ENCODE data around the gene TMEM231.

TMEM231 gene

GRCh38 chr16:75584108-75584507 lies 28.1 kb upstream of the TMEM231 start:
- Histone ChIP-seq H3K9me3 (replicated peaks; ENCODE audit: insufficient read depth, low read length) (no peaks in the 10 kb centered on the region), H3K9me2 (replicated peaks; ENCODE audit: insufficient read depth, low read length) (no peaks in the 10 kb centered on the region), H3K27ac (ENCODE audit: low read length) (no peak overlapping the region), H3K27me3 (replicated peaks; ENCODE audit: insufficient read depth, low read length) (no peaks in the 10 kb centered on the region), H3K9ac (ENCODE audit: low read length) (no peak overlapping the region), H4K20me1 (ENCODE audit: insufficient read depth, low read length) (no peaks in the 10 kb centered on the region), H3K4me3 (ENCODE audit: low read length) (no peak overlapping the region), H3K4me1 (ENCODE audit: low read length) (no peaks in the 10 kb centered on the region), H2AFZ (ENCODE audit: low read length) (no peak overlapping the region), H3K79me2 (ENCODE audit: low read length) (no peaks in the 10 kb centered on the region), H3K4me2 (ENCODE audit: low read depth, low read length) (no peak overlapping the region), H3K36me3 (replicated peaks; ENCODE audit: insufficient read depth, low read length) (no peaks in the 10 kb centered on the region), H3F3A (ENCODE audit: insufficient read depth, low read length) (no peaks in the 10 kb centered on the region)
- TF ChIP-seq EZH2phosphoT487 (IDR thresholded peaks at IDR 0.05; ENCODE audit: low read length) (no peak), CTCF (IDR thresholded peaks at IDR 0.05; ENCODE audit: low read length) (no peak), EZH2 (optimal IDR thresholded peaks at IDR 0.05; ENCODE audit: low read depth, low read length) (no peak)
- no peak for DNase-seq

- H3K9me3 ChIP-seq (replicated peaks; ENCODE audit: insufficient read depth, low read length), result no peaks in the 10 kb centered on the region
- no peak for TF ChIP-seq EZH2phosphoT487 (IDR thresholded peaks at IDR 0.05; ENCODE audit: low read length)
- TF ChIP-seq CTCF (IDR thresholded peaks at IDR 0.05; ENCODE audit: low read length), result no peak
- no peak for TF ChIP-seq EZH2 (optimal IDR thresholded peaks at IDR 0.05; ENCODE audit: low read depth, low read length)
- no peaks in the 10 kb centered on the region for H3F3A ChIP-seq (ENCODE audit: insufficient read depth, low read length)
- H3K9ac ChIP-seq (ENCODE audit: low read length), result no peak overlapping the region
- no peak overlapping the region for H3K27ac ChIP-seq (ENCODE audit: low read length)
- no peaks in the 10 kb centered on the region for H4K20me1 ChIP-seq (ENCODE audit: insufficient read depth, low read length)
- H2AFZ ChIP-seq (ENCODE audit: low read length), result no peak overlapping the region
- no peaks in the 10 kb centered on the region for H3K27me3 ChIP-seq (replicated peaks; ENCODE audit: insufficient read depth, low read length)
- H3K36me3 ChIP-seq (replicated peaks; ENCODE audit: insufficient read depth, low read length), result no peaks in the 10 kb centered on the region
- H3K4me3 ChIP-seq (ENCODE audit: low read length), result no peak overlapping the region
- no peaks in the 10 kb centered on the region for H3K9me2 ChIP-seq (replicated peaks; ENCODE audit: insufficient read depth, low read length)
- H3K4me2 ChIP-seq (ENCODE audit: low read depth, low read length), result no peak overlapping the region
- no peaks in the 10 kb centered on the region for H3K79me2 ChIP-seq (ENCODE audit: low read length)
- DNase-seq, result no peak
- H3K4me1 ChIP-seq (ENCODE audit: low read length), result no peaks in the 10 kb centered on the region
These were observed 23.3 kb upstream of the TMEM231 start for GRCh38 chr16:75579281-75579834.

GRCh38 chr16:75578725-75579124 lies 22.7 kb upstream of the TMEM231 start:
- Histone ChIP-seq H3K9ac (ENCODE audit: low read length) (no peak overlapping the region), H3K9me2 (replicated peaks; ENCODE audit: insufficient read depth, low read length) (no peaks in the 10 kb centered on the region), H3K27ac (ENCODE audit: low read length) (no peak overlapping the region), H3K79me2 (ENCODE audit: low read length) (no peaks in the 10 kb centered on the region), H3K36me3 (replicated peaks; ENCODE audit: insufficient read depth, low read length) (no peaks in the 10 kb centered on the region), H3K4me1 (ENCODE audit: low read length) (no peaks in the 10 kb centered on the region), H3K4me2 (ENCODE audit: low read depth, low read length) (no peak overlapping the region), H3F3A (ENCODE audit: insufficient read depth, low read length) (no peaks in the 10 kb centered on the region), H3K4me3 (ENCODE audit: low read length) (no peak overlapping the region), H2AFZ (ENCODE audit: low read length) (no peak overlapping the region), H4K20me1 (ENCODE audit: insufficient read depth, low read length) (no peaks in the 10 kb centered on the region), H3K9me3 (replicated peaks; ENCODE audit: insufficient read depth, low read length) (no peaks in the 10 kb centered on the region), H3K27me3 (replicated peaks; ENCODE audit: insufficient read depth, low read length) (no peaks in the 10 kb centered on the region)
- TF ChIP-seq EZH2 (optimal IDR thresholded peaks at IDR 0.05; ENCODE audit: low read depth, low read length) (no peak), EZH2phosphoT487 (IDR thresholded peaks at IDR 0.05; ENCODE audit: low read length) (no peak), CTCF (IDR thresholded peaks at IDR 0.05; ENCODE audit: low read length) (no peak)
- DNase-seq, result no peak
